GM10266 (cell line): Measurements from ENCODE around the gene EML6.

Experiments
- DNase-seq: peaks from one replicate; pipeline ENCODE4 v3.0.0; 2012; ENCODE audit errors: extremely low spot score
- CTCF ChIP-seq: IDR thresholded peaks from 2 replicates; pipeline ENCODE4 v1.5.1; 2012; ENCODE audit warnings: mild to moderate bottlenecking, low read depth; ENCODE audit not compliant: control insufficient read depth, insufficient read depth; ENCODE audit errors: missing control alignments

Gene EML6

GRCh38 chr2:54889053-54889452, 165.6 kb downstream of the EML6 start:
- TF ChIP-seq CTCF: no peak
- no peak for DNase-seq

- DNase-seq: no peak
- TF ChIP-seq CTCF: no peak
These were observed 168.4 kb downstream of the EML6 start for GRCh38 chr2:54891909-54892308.

- DNase-seq: no peak
- TF ChIP-seq CTCF: no peak
These were observed 171.0 kb downstream of the EML6 start for GRCh38 chr2:54894467-54894866.

GRCh38 chr2:54895730-54896129, 172.3 kb downstream of the EML6 start:
- DNase-seq: no peak
- no peak for TF ChIP-seq CTCF

- no peak for DNase-seq
- TF ChIP-seq CTCF: no peak
These were observed 174.2 kb downstream of the EML6 start for GRCh38 chr2:54897420-54898310.

GRCh38 chr2:54898456-54899226, 175.2 kb downstream of the EML6 start:
- TF ChIP-seq CTCF: no peak
- no peak for DNase-seq
